Ureter (tissue), 1 donor: Measurements from ENCODE around the gene WASHC4. TPM values are rescaled to one million over a fixed set of nuclear protein-coding genes. Genes with fewer than 3 reads are reported as not detected.
"Not testable (repeated sequence)": the region's sequence is repeated elsewhere in the genome, so short reads cannot be mapped to it uniquely, and the experiment has no call there.

Experiments used
- DNase-seq: peaks from one replicate; pipeline ENCODE4 v3.0.0-alpha.2; 2020; ENCODE audit warnings: low spot score
- total RNA-seq: library from RNA; stranded (reverse); gene quantifications from one replicate; pipeline ENCODE4 v1.2.4, GENCODE V29; 2023
- donor health status: DM: yes; HTN: yes; CAD: no.

WASHC4 gene
- total RNA-seq, 1 donor from 2014 or later, result 54.4 TPM

GRCh38 chr12:105162174-105162573 lies 54.6 kb downstream of the WASHC4 start:
- no peak for DNase-seq

GRCh38 chr12:105164068-105164467 lies 56.5 kb downstream of the WASHC4 start:
- DNase-seq, result no peak

- no peak for DNase-seq
Measured at GRCh38 chr12:105166736-105167135, 59.2 kb downstream of the WASHC4 start.

- no peak for DNase-seq
Measured at GRCh38 chr12:105167346-105167745, 59.8 kb downstream of the WASHC4 start.

GRCh38 chr12:105168006-105168405 lies 60.5 kb downstream of the WASHC4 start:
- no peak for DNase-seq

- DNase-seq, result no peak
Measured at GRCh38 chr12:105170139-105170538, 62.6 kb downstream of the WASHC4 start.

- DNase-seq, result no peak
Measured at GRCh38 chr12:105171691-105172436, 64.3 kb downstream of the WASHC4 start.

GRCh38 chr12:105175397-105175990 lies 68.0 kb downstream of the WASHC4 start:
- no peak for DNase-seq

GRCh38 chr12:105177208-105177607 lies 69.7 kb downstream of the WASHC4 start:
- no peak for DNase-seq

- DNase-seq, result not testable (repeated sequence)
Measured at GRCh38 chr12:105179114-105179513, 71.6 kb downstream of the WASHC4 start.

- not testable (repeated sequence) for DNase-seq
Measured at GRCh38 chr12:105183406-105183805, 75.9 kb downstream of the WASHC4 start.

- not testable (repeated sequence) for DNase-seq
Measured at GRCh38 chr12:105183976-105184375, 76.4 kb downstream of the WASHC4 start.

- DNase-seq, result no peak
Measured at GRCh38 chr12:105189293-105189692, 81.8 kb downstream of the WASHC4 start.

- no peak for DNase-seq
Measured at GRCh38 chr12:105190530-105190929, 83.0 kb downstream of the WASHC4 start.

GRCh38 chr12:105192624-105193225 lies 85.2 kb downstream of the WASHC4 start:
- no peak for DNase-seq

- no peak for DNase-seq
Measured at GRCh38 chr12:105194947-105195346, 87.4 kb downstream of the WASHC4 start.

- no peak for DNase-seq
Measured at GRCh38 chr12:105196090-105196489, 88.6 kb downstream of the WASHC4 start.

- DNase-seq, result no peak
Measured at GRCh38 chr12:105198961-105199360, 91.4 kb downstream of the WASHC4 start.

- DNase-seq, result no peak
Measured at GRCh38 chr12:105200385-105200784, 92.9 kb downstream of the WASHC4 start.

GRCh38 chr12:105201299-105201698 lies 93.8 kb downstream of the WASHC4 start:
- no peak for DNase-seq

- DNase-seq, result no peak
Measured at GRCh38 chr12:105202202-105202601, 94.7 kb downstream of the WASHC4 start.

- DNase-seq, result no peak
Measured at GRCh38 chr12:105204127-105204526, 96.6 kb downstream of the WASHC4 start.

GRCh38 chr12:105204916-105205315 lies 97.4 kb downstream of the WASHC4 start:
- DNase-seq, result no peak
